A549 (cell line): ENCODE results near the gene LMNTD1.

Experiments
- BHLHE40 ChIP-seq: IDR thresholded peaks from 2 replicates; pipeline ENCODE4 v1.6.1; 2012; ENCODE audit warnings: low read depth, low read length, inconsistent platforms
- EP300 ChIP-seq, 2 experiments: fragments of >200 bp; sonication (Bioruptor Twin); formaldehyde crosslinking; IDR thresholded peaks; 2 replicates in 1 of 2; 3 replicates in 1 of 2; pipeline ENCODE4 v1.6.1; 2016 to 2017
- ESRRA ChIP-seq: fragments of 150-350 bp; IDR thresholded peaks from 2 replicates; pipeline ENCODE4 v1.6.1; 2014; ENCODE audit warnings: mild to moderate bottlenecking, low read length, borderline replicate concordance
- RCOR1 ChIP-seq: fragments of 150-350 bp; IDR thresholded peaks from 2 replicates; pipeline ENCODE4 v1.6.1; 2014; ENCODE audit warnings: antibody characterized with exemption, low read length, low read depth
- RFX5 ChIP-seq: fragments of 450-650 bp; IDR thresholded peaks from 2 replicates; pipeline ENCODE4 v1.7.1; 2014; ENCODE audit warnings: antibody characterized with exemption, mild to moderate bottlenecking, moderate library complexity
- RNF2 ChIP-seq: fragments of 200-600 bp; sonication (generic); IDR thresholded peaks from 2 replicates; pipeline ENCODE4 v1.6.1; 2016; ENCODE audit warnings: low read depth, mild to moderate bottlenecking, antibody characterized with exemption, moderate library complexity, borderline replicate concordance
- TF ChIP-seq, protein P1 (sequence below): fragments of >200 bp; sonication (Bioruptor Twin); formaldehyde crosslinking; IDR thresholded peaks from 3 replicates; pipeline ENCODE4 v1.5.1; 2016
- TF ChIP-seq, protein P2 (sequence below): fragments of 150-350 bp; IDR thresholded peaks from 2 replicates; pipeline ENCODE4 v1.6.1; 2014; ENCODE audit warnings: low read depth, mild to moderate bottlenecking, low read length

DNA sequence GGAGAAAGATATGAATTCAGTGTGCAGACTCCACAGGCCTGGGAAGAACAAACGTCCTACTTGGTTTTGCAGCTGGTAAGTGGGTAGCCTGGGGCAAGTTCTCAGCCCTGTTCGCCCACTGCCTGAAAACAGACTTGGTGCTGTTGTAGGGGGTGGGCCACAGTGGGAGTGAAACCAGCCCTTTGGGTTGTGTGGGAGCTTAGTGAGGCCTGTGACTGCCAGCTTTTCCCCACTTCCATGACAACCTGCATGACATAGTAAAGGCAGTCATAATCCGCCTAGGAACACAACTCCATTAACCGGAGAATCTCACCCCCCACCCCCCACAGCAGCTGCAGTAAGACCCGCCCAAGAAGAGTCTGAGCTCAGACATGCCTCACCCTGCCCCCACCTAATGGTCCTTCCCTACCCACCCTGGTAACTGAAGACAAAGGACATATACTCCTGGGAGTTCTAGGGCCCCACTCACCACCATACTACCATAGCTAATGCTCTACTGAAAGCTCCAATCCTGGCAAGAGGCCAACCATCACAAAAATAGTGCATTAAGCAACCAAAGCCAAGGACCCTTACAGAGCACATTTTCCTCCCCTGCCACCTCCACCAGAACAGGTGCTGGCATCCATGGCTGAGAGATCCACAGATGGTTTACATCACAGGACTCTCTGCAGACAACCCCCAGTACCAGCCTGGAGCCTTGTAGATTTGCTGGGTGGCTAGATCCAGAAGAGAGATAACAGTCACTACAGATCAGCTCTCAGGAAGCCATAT lies 39.8 kb upstream of the LMNTD1 start:
- TF ChIP-seq, protein P1, sequence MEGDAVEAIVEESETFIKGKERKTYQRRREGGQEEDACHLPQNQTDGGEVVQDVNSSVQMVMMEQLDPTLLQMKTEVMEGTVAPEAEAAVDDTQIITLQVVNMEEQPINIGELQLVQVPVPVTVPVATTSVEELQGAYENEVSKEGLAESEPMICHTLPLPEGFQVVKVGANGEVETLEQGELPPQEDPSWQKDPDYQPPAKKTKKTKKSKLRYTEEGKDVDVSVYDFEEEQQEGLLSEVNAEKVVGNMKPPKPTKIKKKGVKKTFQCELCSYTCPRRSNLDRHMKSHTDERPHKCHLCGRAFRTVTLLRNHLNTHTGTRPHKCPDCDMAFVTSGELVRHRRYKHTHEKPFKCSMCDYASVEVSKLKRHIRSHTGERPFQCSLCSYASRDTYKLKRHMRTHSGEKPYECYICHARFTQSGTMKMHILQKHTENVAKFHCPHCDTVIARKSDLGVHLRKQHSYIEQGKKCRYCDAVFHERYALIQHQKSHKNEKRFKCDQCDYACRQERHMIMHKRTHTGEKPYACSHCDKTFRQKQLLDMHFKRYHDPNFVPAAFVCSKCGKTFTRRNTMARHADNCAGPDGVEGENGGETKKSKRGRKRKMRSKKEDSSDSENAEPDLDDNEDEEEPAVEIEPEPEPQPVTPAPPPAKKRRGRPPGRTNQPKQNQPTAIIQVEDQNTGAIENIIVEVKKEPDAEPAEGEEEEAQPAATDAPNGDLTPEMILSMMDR = no peak
- no peak for TF ChIP-seq EP300 (IDR thresholded peaks at IDR 0.05)
- no peak for TF ChIP-seq RCOR1
- TF ChIP-seq RFX5 = no peak
- TF ChIP-seq ESRRA = no peak
- TF ChIP-seq, protein P2, sequence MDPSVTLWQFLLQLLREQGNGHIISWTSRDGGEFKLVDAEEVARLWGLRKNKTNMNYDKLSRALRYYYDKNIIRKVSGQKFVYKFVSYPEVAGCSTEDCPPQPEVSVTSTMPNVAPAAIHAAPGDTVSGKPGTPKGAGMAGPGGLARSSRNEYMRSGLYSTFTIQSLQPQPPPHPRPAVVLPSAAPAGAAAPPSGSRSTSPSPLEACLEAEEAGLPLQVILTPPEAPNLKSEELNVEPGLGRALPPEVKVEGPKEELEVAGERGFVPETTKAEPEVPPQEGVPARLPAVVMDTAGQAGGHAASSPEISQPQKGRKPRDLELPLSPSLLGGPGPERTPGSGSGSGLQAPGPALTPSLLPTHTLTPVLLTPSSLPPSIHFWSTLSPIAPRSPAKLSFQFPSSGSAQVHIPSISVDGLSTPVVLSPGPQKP = no peak
- TF ChIP-seq RNF2 = no peak
- no peak for TF ChIP-seq BHLHE40
